ENCODE measurements around the gene ODAD3. TPM values are rescaled to one million over a fixed set of nuclear protein-coding genes. Genes with fewer than 3 reads are reported as not detected.
A peak's percentile ranks its signal among the peaks of the same experiment; 100 is the strongest.

ODAD3 gene
- total and polyA plus RNA-seq, 2 of the 13 experiments (the other 11 are each of a cell fraction or from before 2014, with no cell fraction given) = 0.04 to 0.08 TPM

DNA sequence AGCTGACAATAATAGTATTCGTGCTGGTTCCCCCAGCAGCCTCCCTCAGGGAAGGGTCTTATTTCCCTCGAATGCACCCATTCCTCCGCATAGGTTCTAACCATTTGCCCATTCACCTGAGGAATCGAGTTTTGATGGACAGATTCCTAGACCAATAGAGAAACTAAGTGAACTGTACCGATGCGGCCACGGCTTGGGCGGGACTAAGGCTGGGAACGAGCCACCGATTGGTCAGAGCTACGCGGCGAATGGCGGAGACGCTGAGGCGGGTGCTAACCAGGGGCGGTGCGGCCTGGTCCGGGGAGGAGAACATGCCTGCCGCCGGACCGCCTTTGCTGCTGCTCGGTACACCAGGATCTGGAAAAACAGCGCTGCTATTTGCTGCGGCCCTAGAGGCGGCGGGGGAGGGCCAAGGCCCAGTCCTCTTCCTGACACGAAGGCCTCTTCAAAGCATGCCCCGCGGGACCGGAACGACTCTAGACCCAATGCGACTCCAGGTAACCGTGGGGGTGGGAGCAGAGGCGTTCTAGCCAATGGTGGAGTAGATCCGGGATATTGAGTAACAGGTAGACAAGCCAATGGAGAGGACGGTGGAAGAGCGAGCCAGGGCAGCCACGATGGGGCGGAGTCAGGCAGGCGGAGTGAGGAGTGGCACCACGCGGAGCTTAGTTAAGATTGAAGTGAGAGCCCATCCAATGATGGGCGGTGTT is 60.3 kb downstream of the ODAD3 start, which contains the start of gene SWSAP1 (continued):
- TF ChIP-seq, protein P1, sequence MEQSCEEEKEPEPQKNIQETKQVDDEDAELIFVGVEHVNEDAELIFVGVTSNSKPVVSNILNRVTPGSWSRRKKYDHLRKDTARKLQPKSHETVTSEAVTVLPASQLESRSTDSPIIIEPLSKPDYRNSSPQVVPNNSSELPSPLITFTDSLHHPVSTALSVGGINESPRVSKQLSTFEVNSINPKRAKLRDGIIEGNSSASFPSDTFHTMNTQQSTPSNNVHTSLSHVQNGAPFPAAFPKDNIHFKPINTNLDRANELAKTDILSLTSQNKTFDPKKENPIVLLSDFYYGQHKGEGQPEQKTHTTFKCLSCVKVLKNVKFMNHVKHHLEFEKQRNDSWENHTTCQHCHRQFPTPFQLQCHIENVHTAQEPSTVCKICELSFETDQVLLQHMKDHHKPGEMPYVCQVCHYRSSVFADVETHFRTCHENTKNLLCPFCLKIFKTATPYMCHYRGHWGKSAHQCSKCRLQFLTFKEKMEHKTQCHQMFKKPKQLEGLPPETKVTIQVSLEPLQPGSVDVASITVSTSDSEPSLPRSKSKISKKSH (CRISPR knock-in tag; IDR thresholded peaks at IDR 0.05; ENCODE audit: borderline replicate concordance) = peak; percentile 98
- TF ChIP-seq POLR2G (IDR thresholded peaks at IDR 0.05; ENCODE audit: low read depth, low read length) (peak; percentile 89), ZNF292 (CRISPR knock-in tag; IDR thresholded peaks at IDR 0.05; ENCODE audit: borderline replicate concordance, low read depth) (no peak), ZNF569 (CRISPR knock-in tag; IDR thresholded peaks at IDR 0.05; ENCODE audit: borderline replicate concordance) (peak; percentile 62; the same call in 1 of the 2 replicates), SAFB2 (CRISPR knock-in tag; IDR thresholded peaks at IDR 0.05; ENCODE audit: borderline replicate concordance, low read depth) (0 out of 2 replicates have a peak, but pooled peaks have one; percentile 56), ZNF431 (CRISPR knock-in tag; IDR thresholded peaks at IDR 0.05; ENCODE audit: borderline replicate concordance, low read depth) (peak; percentile 29; the same call in 1 of the 2 replicates), ETV6 (CRISPR knock-in tag; conservative IDR thresholded peaks at IDR 0.05) (0 out of 2 replicates have a peak, but pooled peaks have one; percentile 62), MEIS2 (CRISPR knock-in tag; IDR thresholded peaks at IDR 0.05) (peak; percentile 40; the same call in 1 of the 2 replicates), ZNF780A (CRISPR knock-in tag; IDR thresholded peaks at IDR 0.05) (no peak), ZNF263 (CRISPR knock-in tag; IDR thresholded peaks at IDR 0.05) (0 out of 2 replicates have a peak, but pooled peaks have one; percentile 31), ZNF101 (CRISPR knock-in tag; IDR thresholded peaks at IDR 0.05; ENCODE audit: borderline replicate concordance, low read depth) (no peak)
- TF ChIP-seq, protein P2, sequence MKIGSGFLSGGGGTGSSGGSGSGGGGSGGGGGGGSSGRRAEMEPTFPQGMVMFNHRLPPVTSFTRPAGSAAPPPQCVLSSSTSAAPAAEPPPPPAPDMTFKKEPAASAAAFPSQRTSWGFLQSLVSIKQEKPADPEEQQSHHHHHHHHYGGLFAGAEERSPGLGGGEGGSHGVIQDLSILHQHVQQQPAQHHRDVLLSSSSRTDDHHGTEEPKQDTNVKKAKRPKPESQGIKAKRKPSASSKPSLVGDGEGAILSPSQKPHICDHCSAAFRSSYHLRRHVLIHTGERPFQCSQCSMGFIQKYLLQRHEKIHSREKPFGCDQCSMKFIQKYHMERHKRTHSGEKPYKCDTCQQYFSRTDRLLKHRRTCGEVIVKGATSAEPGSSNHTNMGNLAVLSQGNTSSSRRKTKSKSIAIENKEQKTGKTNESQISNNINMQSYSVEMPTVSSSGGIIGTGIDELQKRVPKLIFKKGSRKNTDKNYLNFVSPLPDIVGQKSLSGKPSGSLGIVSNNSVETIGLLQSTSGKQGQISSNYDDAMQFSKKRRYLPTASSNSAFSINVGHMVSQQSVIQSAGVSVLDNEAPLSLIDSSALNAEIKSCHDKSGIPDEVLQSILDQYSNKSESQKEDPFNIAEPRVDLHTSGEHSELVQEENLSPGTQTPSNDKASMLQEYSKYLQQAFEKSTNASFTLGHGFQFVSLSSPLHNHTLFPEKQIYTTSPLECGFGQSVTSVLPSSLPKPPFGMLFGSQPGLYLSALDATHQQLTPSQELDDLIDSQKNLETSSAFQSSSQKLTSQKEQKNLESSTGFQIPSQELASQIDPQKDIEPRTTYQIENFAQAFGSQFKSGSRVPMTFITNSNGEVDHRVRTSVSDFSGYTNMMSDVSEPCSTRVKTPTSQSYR (CRISPR knock-in tag; IDR thresholded peaks at IDR 0.05; ENCODE audit: borderline replicate concordance) = 0 out of 2 replicates have a peak, but pooled peaks have one; percentile 22
- TF ChIP-seq, protein P3, sequence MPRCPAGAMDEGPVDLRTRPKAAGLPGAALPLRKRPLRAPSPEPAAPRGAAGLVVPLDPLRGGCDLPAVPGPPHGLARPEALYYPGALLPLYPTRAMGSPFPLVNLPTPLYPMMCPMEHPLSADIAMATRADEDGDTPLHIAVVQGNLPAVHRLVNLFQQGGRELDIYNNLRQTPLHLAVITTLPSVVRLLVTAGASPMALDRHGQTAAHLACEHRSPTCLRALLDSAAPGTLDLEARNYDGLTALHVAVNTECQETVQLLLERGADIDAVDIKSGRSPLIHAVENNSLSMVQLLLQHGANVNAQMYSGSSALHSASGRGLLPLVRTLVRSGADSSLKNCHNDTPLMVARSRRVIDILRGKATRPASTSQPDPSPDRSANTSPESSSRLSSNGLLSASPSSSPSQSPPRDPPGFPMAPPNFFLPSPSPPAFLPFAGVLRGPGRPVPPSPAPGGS (CRISPR knock-in tag; IDR thresholded peaks at IDR 0.05) = peak; percentile 92
- TF ChIP-seq, protein P4, sequence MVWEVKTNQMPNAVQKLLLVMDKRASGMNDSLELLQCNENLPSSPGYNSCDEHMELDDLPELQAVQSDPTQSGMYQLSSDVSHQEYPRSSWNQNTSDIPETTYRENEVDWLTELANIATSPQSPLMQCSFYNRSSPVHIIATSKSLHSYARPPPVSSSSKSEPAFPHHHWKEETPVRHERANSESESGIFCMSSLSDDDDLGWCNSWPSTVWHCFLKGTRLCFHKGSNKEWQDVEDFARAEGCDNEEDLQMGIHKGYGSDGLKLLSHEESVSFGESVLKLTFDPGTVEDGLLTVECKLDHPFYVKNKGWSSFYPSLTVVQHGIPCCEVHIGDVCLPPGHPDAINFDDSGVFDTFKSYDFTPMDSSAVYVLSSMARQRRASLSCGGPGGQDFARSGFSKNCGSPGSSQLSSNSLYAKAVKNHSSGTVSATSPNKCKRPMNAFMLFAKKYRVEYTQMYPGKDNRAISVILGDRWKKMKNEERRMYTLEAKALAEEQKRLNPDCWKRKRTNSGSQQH (CRISPR knock-in tag; IDR thresholded peaks at IDR 0.05; ENCODE audit: low read depth) = peak; percentile 53; the same call in 1 of the 2 replicates
- TF ChIP-seq, protein P5, sequence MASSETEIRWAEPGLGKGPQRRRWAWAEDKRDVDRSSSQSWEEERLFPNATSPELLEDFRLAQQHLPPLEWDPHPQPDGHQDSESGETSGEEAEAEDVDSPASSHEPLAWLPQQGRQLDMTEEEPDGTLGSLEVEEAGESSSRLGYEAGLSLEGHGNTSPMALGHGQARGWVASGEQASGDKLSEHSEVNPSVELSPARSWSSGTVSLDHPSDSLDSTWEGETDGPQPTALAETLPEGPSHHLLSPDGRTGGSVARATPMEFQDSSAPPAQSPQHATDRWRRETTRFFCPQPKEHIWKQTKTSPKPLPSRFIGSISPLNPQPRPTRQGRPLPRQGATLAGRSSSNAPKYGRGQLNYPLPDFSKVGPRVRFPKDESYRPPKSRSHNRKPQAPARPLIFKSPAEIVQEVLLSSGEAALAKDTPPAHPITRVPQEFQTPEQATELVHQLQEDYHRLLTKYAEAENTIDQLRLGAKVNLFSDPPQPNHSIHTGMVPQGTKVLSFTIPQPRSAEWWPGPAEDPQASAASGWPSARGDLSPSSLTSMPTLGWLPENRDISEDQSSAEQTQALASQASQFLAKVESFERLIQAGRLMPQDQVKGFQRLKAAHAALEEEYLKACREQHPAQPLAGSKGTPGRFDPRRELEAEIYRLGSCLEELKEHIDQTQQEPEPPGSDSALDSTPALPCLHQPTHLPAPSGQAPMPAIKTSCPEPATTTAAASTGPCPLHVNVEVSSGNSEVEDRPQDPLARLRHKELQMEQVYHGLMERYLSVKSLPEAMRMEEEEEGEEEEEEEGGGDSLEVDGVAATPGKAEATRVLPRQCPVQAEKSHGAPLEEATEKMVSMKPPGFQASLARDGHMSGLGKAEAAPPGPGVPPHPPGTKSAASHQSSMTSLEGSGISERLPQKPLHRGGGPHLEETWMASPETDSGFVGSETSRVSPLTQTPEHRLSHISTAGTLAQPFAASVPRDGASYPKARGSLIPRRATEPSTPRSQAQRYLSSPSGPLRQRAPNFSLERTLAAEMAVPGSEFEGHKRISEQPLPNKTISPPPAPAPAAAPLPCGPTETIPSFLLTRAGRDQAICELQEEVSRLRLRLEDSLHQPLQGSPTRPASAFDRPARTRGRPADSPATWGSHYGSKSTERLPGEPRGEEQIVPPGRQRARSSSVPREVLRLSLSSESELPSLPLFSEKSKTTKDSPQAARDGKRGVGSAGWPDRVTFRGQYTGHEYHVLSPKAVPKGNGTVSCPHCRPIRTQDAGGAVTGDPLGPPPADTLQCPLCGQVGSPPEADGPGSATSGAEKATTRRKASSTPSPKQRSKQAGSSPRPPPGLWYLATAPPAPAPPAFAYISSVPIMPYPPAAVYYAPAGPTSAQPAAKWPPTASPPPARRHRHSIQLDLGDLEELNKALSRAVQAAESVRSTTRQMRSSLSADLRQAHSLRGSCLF (CRISPR knock-in tag; IDR thresholded peaks at IDR 0.05; ENCODE audit: borderline replicate concordance) = no peak
